ENCODE data around the gene SMIM5. TPM values are rescaled to one million over a fixed set of nuclear protein-coding genes. Genes with fewer than 3 reads are reported as not detected.
A peak's percentile ranks its signal among the peaks of the same experiment; 100 is the strongest.

The SMIM5 gene
- total RNA-seq, 1 donor from 2014 or later, result not detected

- no peak for DNase-seq (ENCODE audit: low spot score in 2 of 2)
- H3K4me3 ChIP-seq, result no peak overlapping the region
- H3K27me3 ChIP-seq, result no peaks in the 10 kb centered on the region
- intact Hi-C loops (cut with DNase I), result no loop called here
- no peaks in the 10 kb centered on the region for H3K4me1 ChIP-seq
- TF ChIP-seq CTCF (IDR thresholded peaks at IDR 0.05), result no peak
- no peaks in the 10 kb centered on the region for H3K9me3 ChIP-seq
- no peaks in the 10 kb centered on the region for H3K36me3 ChIP-seq
- H3K27ac ChIP-seq, result no peak overlapping the region
These were observed 38.5 kb upstream of the SMIM5 start for GRCh38 chr17:75594499-75595283.

GRCh38 chr17:75595284-75595919 is 37.8 kb upstream of the SMIM5 start:
- intact Hi-C loops (cut with DNase I), result no loop called here
- Histone ChIP-seq H3K4me1 (no peaks in the 10 kb centered on the region), H3K27ac (no peak overlapping the region), H3K36me3 (no peaks in the 10 kb centered on the region), H3K9me3 (no peaks in the 10 kb centered on the region), H3K27me3 (no peaks in the 10 kb centered on the region), H3K4me3 (no peak overlapping the region)
- no peak for TF ChIP-seq CTCF (IDR thresholded peaks at IDR 0.05)
- DNase-seq (ENCODE audit: low spot score in 2 of 2), result no peak

GRCh38 chr17:75595920-75596313 is 37.3 kb upstream of the SMIM5 start:
- no peak overlapping the region for H3K27ac ChIP-seq
- H3K4me3 ChIP-seq, result no peak overlapping the region
- H3K4me1 ChIP-seq, result no peaks in the 10 kb centered on the region
- H3K27me3 ChIP-seq, result no peaks in the 10 kb centered on the region
- intact Hi-C loops (cut with DNase I), result no loop called here
- no peaks in the 10 kb centered on the region for H3K9me3 ChIP-seq
- DNase-seq (ENCODE audit: low spot score in 2 of 2), result no peak
- TF ChIP-seq CTCF (IDR thresholded peaks at IDR 0.05), result no peak
- H3K36me3 ChIP-seq, result no peaks in the 10 kb centered on the region

- intact Hi-C loops (cut with DNase I), result no loop called here
- Histone ChIP-seq H3K27me3 (no peaks in the 10 kb centered on the region), H3K9me3 (no peaks in the 10 kb centered on the region), H3K4me3 (no peak overlapping the region), H3K27ac (no peak overlapping the region), H3K36me3 (no peaks in the 10 kb centered on the region), H3K4me1 (no peaks in the 10 kb centered on the region)
- no peak for TF ChIP-seq CTCF (IDR thresholded peaks at IDR 0.05)
- DNase-seq (ENCODE audit: low spot score in 2 of 2), result no peak
These were observed 36.7 kb upstream of the SMIM5 start for GRCh38 chr17:75596320-75597087.

GRCh38 chr17:75601057-75601987 is 31.9 kb upstream of the SMIM5 start:
- no peaks in the 10 kb centered on the region for H3K9me3 ChIP-seq
- intact Hi-C loops (cut with DNase I), result no loop called here
- H3K27me3 ChIP-seq, result no peaks in the 10 kb centered on the region
- no peaks in the 10 kb centered on the region for H3K36me3 ChIP-seq
- TF ChIP-seq CTCF (IDR thresholded peaks at IDR 0.05), result peak; percentile 19 to 55 (median 36)
- H3K27ac ChIP-seq, result no peak overlapping the region
- H3K4me3 ChIP-seq, result no peak overlapping the region
- DNase-seq (ENCODE audit: low spot score in 2 of 2), result no peak
- H3K4me1 ChIP-seq, result no peaks in the 10 kb centered on the region
